Femur (tissue), 1 donor: ENCODE data around the gene CADM2.

Experiments used
- DNase-seq: peaks from one replicate; pipeline ENCODE4 v3.0.0-alpha.2; 2017

CADM2 gene

GRCh38 chr3:85208650-85209049, 249.9 kb downstream of the CADM2 start:
- DNase-seq: no peak

DNA sequence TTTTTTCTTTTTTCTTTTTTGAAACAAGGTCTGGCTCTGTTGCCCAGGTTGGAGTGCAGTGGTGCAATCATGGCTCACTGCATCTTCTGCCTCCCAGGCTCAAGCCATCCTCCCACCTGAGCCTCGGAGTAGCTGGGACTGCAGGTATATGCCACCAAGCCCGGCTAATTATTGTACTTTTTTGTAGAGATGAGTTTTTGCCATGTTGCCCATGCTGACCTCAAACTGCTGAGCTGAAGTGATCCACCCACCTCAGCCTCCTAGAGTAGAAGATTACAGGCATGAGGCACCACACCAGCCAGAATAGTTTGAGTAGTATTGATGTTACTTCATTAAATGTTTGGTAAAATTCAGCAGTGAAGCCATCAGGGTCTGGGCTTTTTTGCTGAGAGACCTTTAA, 251.8 kb downstream of the CADM2 start:
- no peak for DNase-seq

DNA sequence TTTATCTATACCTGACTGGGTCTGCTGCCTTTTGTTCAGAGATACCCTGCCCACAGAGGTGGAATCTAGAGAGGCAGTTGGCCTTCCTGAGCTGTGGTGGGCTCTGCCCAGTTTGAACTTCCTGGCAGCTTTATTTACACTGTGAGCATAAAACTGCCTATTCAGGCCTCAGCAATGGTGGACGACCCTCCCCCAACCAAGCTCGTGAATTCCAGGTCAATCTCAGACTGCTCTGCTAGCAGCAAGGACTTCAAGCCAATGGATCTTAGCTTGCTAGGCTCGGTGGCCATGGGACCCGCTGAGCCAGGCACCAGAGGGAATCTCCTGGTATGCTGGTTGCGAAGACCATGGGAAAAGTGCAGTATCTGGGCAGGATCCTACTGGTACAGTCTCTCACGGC, 270.2 kb downstream of the CADM2 start:
- DNase-seq: no peak

DNA sequence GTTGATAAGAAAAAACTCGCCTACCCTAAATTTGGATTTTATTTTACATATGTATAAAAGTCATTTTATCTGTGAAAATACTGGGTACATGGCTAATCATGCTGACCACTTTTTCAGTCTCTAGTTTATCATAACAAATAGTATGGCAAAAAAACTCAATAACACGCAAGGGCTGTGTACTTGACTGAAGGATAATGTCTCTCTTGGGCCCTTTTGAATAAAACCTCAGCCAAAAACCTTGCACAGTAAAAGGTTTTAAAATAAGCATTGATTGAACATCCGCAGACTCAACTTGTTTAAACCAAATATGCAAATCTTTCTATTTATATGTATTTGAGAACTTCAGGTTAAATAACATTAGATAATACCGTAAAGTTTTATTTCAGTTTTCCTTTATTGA, 285.3 kb downstream of the CADM2 start:
- no peak for DNase-seq

DNA sequence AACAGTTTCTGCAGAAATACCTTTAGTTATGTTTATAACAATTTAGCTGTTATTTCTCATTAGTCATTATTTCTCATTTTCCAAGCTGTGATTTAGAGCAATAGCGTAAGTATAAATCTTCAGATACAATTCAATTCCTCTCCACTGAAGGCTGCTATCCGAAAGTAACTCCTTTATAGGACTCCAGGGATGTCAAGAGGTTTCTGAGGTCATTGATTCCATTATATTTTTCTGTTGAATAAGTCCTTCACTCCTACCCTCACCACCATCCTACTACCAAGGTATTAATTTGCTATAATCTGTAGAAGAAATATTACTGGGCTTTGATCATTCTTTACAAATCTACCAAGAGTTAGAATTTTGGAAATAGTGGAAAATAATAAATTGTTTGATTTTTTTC, 285.7 kb downstream of the CADM2 start:
- no peak for DNase-seq

- no peak for DNase-seq
Observed at GRCh38 chr3:85251766-85252165, 293.0 kb downstream of the CADM2 start.

- no peak for DNase-seq
Observed at GRCh38 chr3:85252686-85253085, 293.9 kb downstream of the CADM2 start.

- no peak for DNase-seq
Observed at GRCh38 chr3:85254738-85255137, 295.9 kb downstream of the CADM2 start.

- no peak for DNase-seq
Observed at GRCh38 chr3:85255949-85256348, 297.2 kb downstream of the CADM2 start.

- DNase-seq: no peak
Observed at GRCh38 chr3:85258326-85258725, 299.5 kb downstream of the CADM2 start.

DNA sequence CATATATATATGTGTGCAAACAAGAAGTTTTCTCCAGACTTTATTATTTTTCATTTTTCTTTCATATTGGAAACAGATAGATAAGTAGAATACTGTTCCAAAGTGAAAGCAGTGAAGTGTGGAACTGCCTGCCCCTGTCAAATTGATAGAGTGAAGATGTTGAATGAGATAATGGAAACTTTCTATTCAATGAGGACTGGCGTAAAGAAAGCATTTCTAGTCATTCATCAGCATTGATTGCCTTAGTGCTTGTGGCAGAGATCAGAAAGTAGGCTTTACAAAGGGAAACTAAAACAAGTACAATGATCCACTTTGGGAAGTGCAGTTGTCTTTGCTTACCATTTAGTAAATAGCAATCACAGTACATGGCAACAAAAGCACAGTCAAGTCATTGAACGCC, 300.0 kb downstream of the CADM2 start:
- no peak for DNase-seq

GRCh38 chr3:85259748-85260147, 301.0 kb downstream of the CADM2 start:
- no peak for DNase-seq

DNA sequence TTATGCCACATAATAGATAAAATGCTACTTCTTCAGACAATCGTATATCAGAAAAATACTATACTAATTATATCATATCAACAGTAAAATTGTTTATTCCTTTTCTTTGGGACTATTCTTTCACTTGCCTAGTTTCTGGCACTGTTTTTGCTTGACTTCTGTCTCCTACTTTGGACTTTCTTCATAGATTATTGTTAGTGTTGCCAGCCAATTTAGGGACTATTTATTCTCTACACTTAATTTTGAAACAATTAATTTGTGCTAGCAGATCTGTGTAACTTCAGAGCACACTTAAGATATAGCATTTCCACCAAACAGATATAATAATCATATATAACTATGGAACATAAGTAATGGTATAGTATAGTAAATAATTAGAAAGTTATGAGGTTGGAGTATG, 305.6 kb downstream of the CADM2 start:
- DNase-seq: no peak

DNA sequence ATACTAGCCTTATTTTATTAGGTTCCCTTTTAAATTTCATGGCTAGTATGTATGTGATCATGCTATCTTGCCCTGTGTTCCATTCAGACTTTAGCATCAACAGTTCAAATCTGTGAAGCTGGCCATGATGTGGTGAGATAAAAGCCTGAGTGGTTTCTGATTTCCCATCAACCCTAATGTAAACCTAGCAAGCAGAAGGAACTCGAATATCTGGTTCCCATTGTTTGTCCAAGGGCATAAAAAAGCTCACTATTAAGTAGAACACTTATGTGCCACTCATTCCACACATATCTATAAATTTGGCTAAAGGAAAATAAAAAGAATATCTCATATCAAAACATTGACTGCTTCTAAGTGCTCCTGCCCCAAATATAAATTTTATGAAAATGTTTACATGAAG, 311.7 kb downstream of the CADM2 start:
- DNase-seq: no peak

DNA sequence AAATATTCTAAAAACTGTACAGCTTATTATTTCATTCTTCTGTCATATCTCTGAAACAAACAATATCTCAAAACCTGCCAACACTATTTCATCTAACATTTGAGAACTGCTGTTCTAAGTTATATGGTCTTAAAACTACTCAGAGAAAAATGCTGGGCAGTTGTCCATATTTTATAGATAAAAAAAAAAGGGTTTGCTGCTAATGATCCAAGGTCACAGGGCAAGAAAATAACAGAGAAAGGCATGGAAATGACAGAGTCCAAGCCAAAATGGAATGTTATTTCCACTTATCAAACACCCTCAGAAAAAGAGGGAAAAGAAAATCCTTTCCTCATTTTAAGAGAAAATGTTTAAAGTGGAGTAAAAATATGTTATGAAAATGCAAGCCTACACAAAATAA, 313.1 kb downstream of the CADM2 start:
- DNase-seq: no peak

GRCh38 chr3:85288257-85288656, 329.5 kb downstream of the CADM2 start:
- no peak for DNase-seq

- DNase-seq: no peak
Observed at GRCh38 chr3:85297291-85297690, 338.5 kb downstream of the CADM2 start.

DNA sequence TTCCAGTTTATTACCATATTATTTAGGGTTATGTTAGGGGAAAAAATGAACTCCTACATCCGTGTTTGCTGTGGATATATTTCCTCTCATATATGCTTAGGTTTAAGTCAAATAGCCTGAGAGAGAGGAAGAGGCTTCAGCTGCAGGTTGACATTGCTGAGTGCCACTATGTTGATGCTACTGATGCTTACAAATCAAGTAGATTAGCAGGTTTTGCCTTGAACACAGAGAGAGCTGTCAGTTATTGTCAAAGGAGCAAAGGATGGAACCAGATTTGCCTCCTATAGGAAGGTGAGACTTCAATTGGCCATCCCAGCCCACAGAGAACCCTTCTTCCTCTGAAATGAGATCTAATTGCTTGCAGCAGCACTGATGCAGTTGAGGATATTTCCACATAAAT, 339.2 kb downstream of the CADM2 start:
- DNase-seq: no peak

DNA sequence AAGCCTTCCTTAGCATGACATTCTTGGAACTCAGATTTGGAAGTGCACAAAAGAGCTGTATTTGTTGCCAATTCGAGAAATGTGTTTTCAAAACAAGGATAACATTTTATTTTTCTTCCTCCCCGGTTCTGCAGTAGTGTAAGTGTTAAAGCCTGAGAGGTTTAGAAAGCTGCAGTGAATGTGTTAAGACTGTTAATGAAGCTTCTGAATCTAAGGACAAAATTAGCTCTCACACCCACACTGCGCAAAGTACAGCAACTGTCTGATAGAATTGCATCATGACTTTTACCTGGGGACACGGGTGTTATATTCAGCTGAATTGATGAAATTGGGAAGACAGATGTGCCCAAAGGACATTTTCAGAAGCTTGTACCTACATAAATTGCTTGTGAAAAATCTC, 344.4 kb downstream of the CADM2 start:
- no peak for DNase-seq

GRCh38 chr3:85304360-85304964, 345.7 kb downstream of the CADM2 start:
- no peak for DNase-seq

GRCh38 chr3:85312331-85312730, 353.5 kb downstream of the CADM2 start:
- DNase-seq: no peak

DNA sequence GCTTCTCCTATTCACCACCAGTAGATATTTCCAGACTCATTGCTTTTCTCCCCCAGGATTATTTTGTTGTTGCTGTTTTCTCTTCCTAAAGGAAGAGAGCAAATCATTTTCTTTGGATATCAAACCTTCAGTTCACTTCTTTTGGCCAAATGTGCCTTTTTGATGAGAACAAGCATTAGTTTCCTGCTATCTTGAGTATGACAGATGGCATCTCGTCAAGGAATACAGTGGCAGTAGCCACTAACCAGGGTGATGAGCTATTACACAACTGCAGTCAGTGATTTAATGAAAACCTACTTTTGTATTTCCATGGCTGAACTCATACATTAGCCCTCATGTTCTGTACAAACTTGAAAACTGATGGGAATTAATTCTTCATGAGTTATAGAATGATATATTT, 354.6 kb downstream of the CADM2 start:
- no peak for DNase-seq

DNA sequence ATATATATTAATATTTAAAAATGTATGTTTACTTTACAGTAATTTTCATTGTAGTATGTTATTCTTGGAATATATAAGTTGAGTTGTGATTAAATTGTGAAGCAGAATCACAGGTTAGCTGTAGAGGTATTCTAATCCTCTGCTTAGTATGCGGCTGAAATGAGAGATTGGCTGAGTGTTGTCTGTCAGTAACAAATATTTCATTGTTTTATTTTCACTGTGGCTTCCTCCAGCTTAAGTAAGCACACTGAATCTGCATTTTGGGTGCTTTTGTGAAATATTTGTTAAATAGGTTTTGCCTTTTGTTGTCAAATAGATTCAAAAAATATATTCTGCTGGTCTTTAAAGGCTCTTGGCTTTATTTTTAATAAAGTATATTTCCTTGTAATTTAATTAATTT, 357.5 kb downstream of the CADM2 start:
- DNase-seq: no peak

DNA sequence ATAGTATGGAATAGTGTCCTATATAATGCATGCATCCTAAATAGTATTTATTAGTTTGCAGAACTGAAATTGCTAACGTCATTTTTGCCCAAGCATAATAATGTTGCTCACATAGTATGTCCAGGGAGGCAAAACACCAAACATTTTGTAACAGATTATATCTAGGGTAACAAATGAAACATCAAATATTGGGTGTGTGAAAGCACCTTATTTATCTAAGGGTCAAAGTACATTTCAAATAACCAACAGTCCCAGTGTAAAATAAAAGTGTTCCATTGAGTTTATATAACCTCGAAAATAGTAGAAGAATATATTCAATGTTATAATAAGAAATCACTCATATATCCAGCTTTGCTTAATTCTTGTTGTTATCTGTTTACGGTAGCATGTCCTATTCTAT, 363.1 kb downstream of the CADM2 start:
- DNase-seq: no peak

DNA sequence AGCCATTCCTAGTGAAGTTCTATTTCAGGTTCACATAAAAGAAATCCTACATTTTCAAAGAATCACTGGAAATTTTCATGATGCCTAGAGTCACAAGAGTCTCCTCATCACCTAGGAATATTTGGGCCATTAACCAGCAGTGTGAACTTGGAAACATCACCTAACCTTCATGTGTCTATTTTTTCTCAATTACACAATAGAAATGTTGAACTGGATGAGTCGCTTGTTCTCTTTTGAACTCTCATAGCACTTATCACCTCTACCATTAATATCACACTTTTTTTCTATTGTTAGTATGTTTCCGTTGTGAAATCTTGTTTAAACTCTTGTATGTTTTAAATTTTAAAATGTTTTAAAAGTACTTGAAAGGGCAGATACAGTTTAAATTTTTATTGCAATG, 371.3 kb downstream of the CADM2 start:
- DNase-seq: no peak

- DNase-seq: no peak
Observed at GRCh38 chr3:85337895-85338294, 379.1 kb downstream of the CADM2 start.
